Measurements from ENCODE around the gene CMPK2. TPM values are rescaled to one million over a fixed set of nuclear protein-coding genes. Genes with fewer than 3 reads are reported as not detected.
"Not testable (repeated sequence)": the region's sequence is repeated elsewhere in the genome, so short reads cannot be mapped to it uniquely, and the experiment has no call there.

Gene CMPK2
- total and polyA plus RNA-seq, 7 donors: 1.8 to 26.1 (median 9.3) TPM

- H3K36me3 ChIP-seq: no peaks in the 10 kb centered on the region
- TF ChIP-seq EP300 (IDR thresholded peaks at IDR 0.05) (no peak), POLR2A (IDR thresholded peaks at IDR 0.05) (no peak), CTCF (IDR thresholded peaks at IDR 0.05) (no peak), POLR2AphosphoS5 (IDR thresholded peaks at IDR 0.05) (no peak)
- intact Hi-C loops (cut with DNase I): no loop called here
- no peak overlapping the region for H3K4me3 ChIP-seq
- H3K27me3 ChIP-seq: no peaks in the 10 kb centered on the region
- H3K27ac ChIP-seq: no peak overlapping the region
- peaks cover 0 to 2% (median under 1%) of the 10 kb centered on the region in 4 donors for H3K4me1 ChIP-seq
- DNase-seq: no peak
- H3K9me3 ChIP-seq: no peaks in the 10 kb centered on the region
Observed at GRCh38 chr2:6911721-6912120, 46.0 kb upstream of the CMPK2 start.

- TF ChIP-seq POLR2AphosphoS5 (IDR thresholded peaks at IDR 0.05) (no peak), CTCF (IDR thresholded peaks at IDR 0.05) (no peak), EP300 (IDR thresholded peaks at IDR 0.05) (no peak), POLR2A (IDR thresholded peaks at IDR 0.05) (no peak)
- Histone ChIP-seq H3K9me3 (no peaks in the 10 kb centered on the region), H3K36me3 (no peaks in the 10 kb centered on the region), H3K27me3 (no peaks in the 10 kb centered on the region), H3K27ac (no peak overlapping the region), H3K4me1 (no peaks in the 10 kb centered on the region), H3K4me3 (no peak overlapping the region)
- WGBS, 2 donors: 65 to 79% methylated on average over 8 of the region's 8 CpGs
- intact Hi-C loops (cut with DNase I): no loop called here
- no peak for DNase-seq
Observed at GRCh38 chr2:6909431-6910385, 44.0 kb upstream of the CMPK2 start.

- no peak overlapping the region for H3K4me3 ChIP-seq
- no peaks in the 10 kb centered on the region for H3K36me3 ChIP-seq
- H3K9me3 ChIP-seq: no peaks in the 10 kb centered on the region
- 91 to 97% methylated on average over 2 of the region's 2 CpGs for WGBS, 2 donors
- intact Hi-C loops (cut with DNase I): no loop called here
- H3K27ac ChIP-seq: no peak overlapping the region
- H3K27me3 ChIP-seq: no peaks in the 10 kb centered on the region
- H3K4me1 ChIP-seq: no peaks in the 10 kb centered on the region
- no peak for DNase-seq
- no peak for TF ChIP-seq EP300 (IDR thresholded peaks at IDR 0.05)
- no peak for TF ChIP-seq CTCF (IDR thresholded peaks at IDR 0.05)
- TF ChIP-seq POLR2A (IDR thresholded peaks at IDR 0.05): no peak
- no peak for TF ChIP-seq POLR2AphosphoS5 (IDR thresholded peaks at IDR 0.05)
Observed at GRCh38 chr2:6908291-6908690, 42.6 kb upstream of the CMPK2 start.

- H3K4me3 ChIP-seq: no peak overlapping the region
- no peaks in the 10 kb centered on the region for H3K4me1 ChIP-seq
- intact Hi-C loops (cut with DNase I): no loop called here
- no peak overlapping the region for H3K27ac ChIP-seq
- DNase-seq: no peak
- H3K9me3 ChIP-seq: no peaks in the 10 kb centered on the region
- no peaks in the 10 kb centered on the region for H3K36me3 ChIP-seq
- H3K27me3 ChIP-seq: no peaks in the 10 kb centered on the region
- TF ChIP-seq EP300 (IDR thresholded peaks at IDR 0.05) (no peak), POLR2AphosphoS5 (IDR thresholded peaks at IDR 0.05) (no peak)
- 23 to 64% methylated on average over 1 of the region's 1 CpG for whole genome bisulfite sequencing, 2 donors
Observed at GRCh38 chr2:6906165-6906741, 40.5 kb upstream of the CMPK2 start.

- no peaks in the 10 kb centered on the region for H3K4me1 ChIP-seq
- no peak overlapping the region for H3K4me3 ChIP-seq
- no peak overlapping the region for H3K27ac ChIP-seq
- H3K27me3 ChIP-seq: no peaks in the 10 kb centered on the region
- no peak for DNase-seq
- no peaks in the 10 kb centered on the region for H3K9me3 ChIP-seq
- WGBS, 2 donors: 96 to 99% methylated on average over 1 of the region's 1 CpG
- TF ChIP-seq POLR2A (IDR thresholded peaks at IDR 0.05) (no peak), EP300 (IDR thresholded peaks at IDR 0.05) (no peak), POLR2AphosphoS5 (IDR thresholded peaks at IDR 0.05) (no peak), CTCF (IDR thresholded peaks at IDR 0.05) (no peak)
- intact Hi-C loops (cut with DNase I): no loop called here
- H3K36me3 ChIP-seq: no peaks in the 10 kb centered on the region
Observed at GRCh38 chr2:6905668-6906067, 40.0 kb upstream of the CMPK2 start.

- H3K9me3 ChIP-seq; H3K4me3 ChIP-seq; intact Hi-C loops (cut with DNase I); H3K27ac ChIP-seq; H3K27me3 ChIP-seq; DNase-seq; H3K4me1 ChIP-seq; H3K36me3 ChIP-seq: not testable (repeated sequence)
- WGBS, 2 donors: 93 to 96% methylated on average over 2 of the region's 2 CpGs
Observed at GRCh38 chr2:6902581-6902980, 36.9 kb upstream of the CMPK2 start.

Data from sigmoid colon (tissue), 7 donors.